HepG2 (cell line): Measurements from ENCODE around the gene SMAP1. TPM values are rescaled to one million over a fixed set of nuclear protein-coding genes. Genes with fewer than 3 reads are reported as not detected.

Experiments
- ATAC-seq: fragments of 200-7000 bp; cut with Tn5 transposase; 3 replicates; pipeline ENCODE4 v1.9.1; 2020; ENCODE audit warnings: mild to moderate bottlenecking, moderate library complexity
- BruUV-seq: library from RNA; stranded (reverse); fragments of 400-500 nt; replicated peaks from 2 replicates; lab custom pipeline; 2021; lab: Mats Ljungman, UMichigan
- CTCF ChIA-PET: fragments of 300-600 bp; formaldehyde crosslinking; extraction: SDS; loops from one replicate; lab custom pipeline; 2021; ENCODE audit warnings: low total read pairs, inconsistent platforms, low intra/inter-chr PET ratio; lab: Yijun Ruan, JAX
- POLR2A ChIA-PET: fragments of 350-600 bp; sonication (Branson Sonifier 250); formaldehyde crosslinking; loops from one replicate; lab custom pipeline; 2020; ENCODE audit warnings: antibody characterized with exemption, inconsistent platforms; lab: Yijun Ruan, JAX
- DNase-seq: peaks from one replicate; pipeline ENCODE4 v3.0.0-alpha.2; 2015; ENCODE audit warnings: low spot score
- FAIRE-seq: peaks from 3 replicates; lab custom pipeline; 2011; peaks lifted over from hg19 to GRCh38; lab: Jason Lieb, UNC
- H2AFZ ChIP-seq: one replicate; pipeline ENCODE4 v1.6.1; 2011; ENCODE audit warnings: low read length, inconsistent platforms
- H3K27ac ChIP-seq: fragments of 300-600 bp; 3 replicates; pipeline ENCODE4 v1.8.0; 2011; ENCODE audit warnings: mixed run types, mild to moderate bottlenecking, mixed read lengths, low read length, inconsistent platforms; ENCODE audit not compliant: insufficient read depth; ENCODE audit errors: extremely low read length
- H3K27me3 ChIP-seq, 2 experiments: fragments of 200-600 bp in 1 of 2; 2 replicates in 1 of 2; 3 replicates in 1 of 2; pipeline versions ENCODE4 v1.6.0 to v1.8.0; 2011; ENCODE audit warnings: low read length in 2 of 2, mild to moderate bottlenecking in 2 of 2, moderate library complexity in 2 of 2, inconsistent platforms in 1 of 2; ENCODE audit not compliant: insufficient read depth in 2 of 2, control insufficient read depth in 1 of 2
- H3K36me3 ChIP-seq, 2 experiments: fragments of 200-600 bp in 1 of 2; replicated peaks in 1 of 2; 2 replicates in 1 of 2; 3 replicates in 1 of 2; pipeline versions ENCODE4 v1.5.1 to v1.8.0; 2011; ENCODE audit warnings: low read length in 2 of 2, inconsistent platforms in 1 of 2; ENCODE audit not compliant: insufficient read depth in 2 of 2, control insufficient read depth in 1 of 2
- H3K4me1 ChIP-seq: 2 replicates; pipeline ENCODE4 v1.5.1; 2012; ENCODE audit warnings: low read length, inconsistent platforms; ENCODE audit not compliant: insufficient read depth
- H3K4me2 ChIP-seq: 2 replicates; pipeline ENCODE4 v1.6.0; 2011; ENCODE audit warnings: low read depth, low read length, inconsistent platforms
- H3K4me3 ChIP-seq, 3 experiments: fragments of 200-600 bp in 1 of 3; sonication (generic), shearing (Covaris generic) in 1 of 3; replicated peaks in 1 of 3; 2 replicates each; pipeline ENCODE4 v1.5.1; 2011 to 2016; ENCODE audit warnings: low read length in 3 of 3, inconsistent platforms in 2 of 3, low read depth in 2 of 3, mild to moderate bottlenecking in 2 of 3, control low read depth in 1 of 3, mixed read lengths in 1 of 3; ENCODE audit not compliant: insufficient read depth in 1 of 3
- H3K79me2 ChIP-seq: one replicate; pipeline ENCODE4 v1.6.1; 2011; ENCODE audit warnings: low read length, inconsistent platforms; ENCODE audit not compliant: insufficient read depth
- H3K9ac ChIP-seq: 2 replicates; pipeline ENCODE4 v1.6.0; 2011; ENCODE audit warnings: mild to moderate bottlenecking, low read depth, low read length, inconsistent platforms; ENCODE audit not compliant: insufficient read depth
- H3K9me3 ChIP-seq: 2 replicates; pipeline ENCODE4 v1.5.1; 2012; ENCODE audit warnings: mild to moderate bottlenecking, low read length
- H4K20me1 ChIP-seq: 2 replicates; pipeline ENCODE4 v1.6.0; 2011; ENCODE audit warnings: inconsistent platforms, mild to moderate bottlenecking, low read length, moderate library complexity; ENCODE audit not compliant: insufficient read depth
- ARID3A ChIP-seq: IDR thresholded peaks from 2 replicates; pipeline ENCODE4 v1.6.1; 2012; ENCODE audit warnings: low read depth, low read length, improper control_type of control experiment
- BRCA1 ChIP-seq: sonication (generic); formaldehyde crosslinking; IDR thresholded peaks from 2 replicates; pipeline ENCODE4 v1.4.0; 2020; ENCODE audit warnings: missing genetic modification reagents
- BRF2 ChIP-seq: sonication (generic); formaldehyde crosslinking; IDR thresholded peaks from 2 replicates; pipeline ENCODE4 v1.8.1; 2022; ENCODE audit warnings: mild to moderate bottlenecking, missing genetic modification reagents
- IKZF1 ChIP-seq: fragments of 450-650 bp; IDR thresholded peaks from 2 replicates; pipeline ENCODE4 v1.7.1; 2016
- KDM6A ChIP-seq: IDR thresholded peaks from 2 replicates; pipeline ENCODE4 v1.6.1; 2016; ENCODE audit warnings: low read depth
- MEIS1 ChIP-seq: sonication (generic); formaldehyde crosslinking; IDR thresholded peaks from 2 replicates; pipeline ENCODE4 v1.9.0; 2021; ENCODE audit warnings: mild to moderate bottlenecking, missing genetic modification reagents, moderate library complexity, borderline replicate concordance
- SKIL ChIP-seq: sonication (generic); formaldehyde crosslinking; IDR thresholded peaks from 2 replicates; pipeline ENCODE4 v1.8.0; 2022; ENCODE audit warnings: missing genetic modification reagents, mild to moderate bottlenecking, moderate library complexity, borderline replicate concordance
- STAG1 ChIP-seq: sonication (generic); formaldehyde crosslinking; IDR thresholded peaks from 2 replicates; pipeline ENCODE4 v1.4.0; 2020; ENCODE audit warnings: missing genetic modification reagents
- ZNF33A ChIP-seq: sonication (generic); formaldehyde crosslinking; IDR thresholded peaks from 2 replicates; pipeline ENCODE4 v1.5.1; 2020; ENCODE audit warnings: missing genetic modification reagents, mild to moderate bottlenecking, moderate library complexity, borderline replicate concordance
- ZNF350 ChIP-seq: sonication (generic); formaldehyde crosslinking; IDR thresholded peaks from 2 replicates; pipeline ENCODE4 v1.4.0; 2020; ENCODE audit warnings: mild to moderate bottlenecking, low read depth, missing genetic modification reagents, borderline replicate concordance
- WGBS: methylation state at CpG from one replicate; pipeline ENCODE4 v1.1.6; 2017; ENCODE audit warnings: low lambda C conversion rate; 5-methylcytosine and 5-hydroxymethylcytosine counted together
- in situ Hi-C: cut with HindIII; loops from 2 replicates; pipeline ENCODE4 v1.10.0; 2017; ENCODE audit warnings: low pct_unique_long_range_greater_than_20kb; ENCODE audit not compliant: extremely low pct_ligation_motif_present
- intact Hi-C: fragments of 100-400 bp; cut with micrococcal nuclease; formaldehyde crosslinking; loops from one replicate; pipeline ENCODE4 v1.10.0; 2022; ENCODE audit not compliant: unreplicated experiment
- polyA plus RNA-seq, 8 experiments: library from polyadenylated mRNA; depleted of rRNA in 3 of 8; stranded (reverse) in 7 of 8; unstranded in 1 of 8; fragments of >200 nt; fragmentation: Illumina TruSeq in 4 of 8; extraction: Trizol in 4 of 8; gene quantifications; 2 replicates each; pipeline versions ENCODE4 v1.2.1 to v1.2.3, GENCODE V29; 2011 to 2016; ENCODE audit warnings: low read depth in 4 of 8, missing spikeins in 1 of 8, mixed read lengths in 1 of 8; ENCODE audit not compliant: insufficient read depth in 1 of 8
- total RNA-seq, 5 experiments: library from RNA; depleted of rRNA; stranded (reverse); fragments of >200 nt; fragmentation: Illumina TruSeq; extraction: Trizol; gene quantifications; 2 replicates each; pipeline ENCODE4 v1.2.3, GENCODE V29; 2016; ENCODE audit warnings: low read depth in 1 of 5
- TF ChIP-seq, protein P1 (sequence below), 2 experiments: IDR thresholded peaks; 2 replicates each; pipeline ENCODE4 v1.6.1; 2011 to 2012; ENCODE audit warnings: low read length in 2 of 2, borderline replicate concordance in 1 of 2, low read depth in 1 of 2, mild to moderate bottlenecking in 1 of 2, moderate library complexity in 1 of 2

Gene SMAP1
- total and polyA plus RNA-seq, 2 of the 13 experiments (the other 11 are each of a cell fraction or from before 2014, with no cell fraction given) = 13.4 to 17.8 TPM

GRCh38 chr6:70884074-70884983 is 216.6 kb downstream of the SMAP1 start:
- BruUV-seq = no TSS peak
- no peak for TF ChIP-seq ZNF33A (CRISPR knock-in tag)
- no peak for TF ChIP-seq MEIS1 (CRISPR knock-in tag)
- TF ChIP-seq, protein P1, sequence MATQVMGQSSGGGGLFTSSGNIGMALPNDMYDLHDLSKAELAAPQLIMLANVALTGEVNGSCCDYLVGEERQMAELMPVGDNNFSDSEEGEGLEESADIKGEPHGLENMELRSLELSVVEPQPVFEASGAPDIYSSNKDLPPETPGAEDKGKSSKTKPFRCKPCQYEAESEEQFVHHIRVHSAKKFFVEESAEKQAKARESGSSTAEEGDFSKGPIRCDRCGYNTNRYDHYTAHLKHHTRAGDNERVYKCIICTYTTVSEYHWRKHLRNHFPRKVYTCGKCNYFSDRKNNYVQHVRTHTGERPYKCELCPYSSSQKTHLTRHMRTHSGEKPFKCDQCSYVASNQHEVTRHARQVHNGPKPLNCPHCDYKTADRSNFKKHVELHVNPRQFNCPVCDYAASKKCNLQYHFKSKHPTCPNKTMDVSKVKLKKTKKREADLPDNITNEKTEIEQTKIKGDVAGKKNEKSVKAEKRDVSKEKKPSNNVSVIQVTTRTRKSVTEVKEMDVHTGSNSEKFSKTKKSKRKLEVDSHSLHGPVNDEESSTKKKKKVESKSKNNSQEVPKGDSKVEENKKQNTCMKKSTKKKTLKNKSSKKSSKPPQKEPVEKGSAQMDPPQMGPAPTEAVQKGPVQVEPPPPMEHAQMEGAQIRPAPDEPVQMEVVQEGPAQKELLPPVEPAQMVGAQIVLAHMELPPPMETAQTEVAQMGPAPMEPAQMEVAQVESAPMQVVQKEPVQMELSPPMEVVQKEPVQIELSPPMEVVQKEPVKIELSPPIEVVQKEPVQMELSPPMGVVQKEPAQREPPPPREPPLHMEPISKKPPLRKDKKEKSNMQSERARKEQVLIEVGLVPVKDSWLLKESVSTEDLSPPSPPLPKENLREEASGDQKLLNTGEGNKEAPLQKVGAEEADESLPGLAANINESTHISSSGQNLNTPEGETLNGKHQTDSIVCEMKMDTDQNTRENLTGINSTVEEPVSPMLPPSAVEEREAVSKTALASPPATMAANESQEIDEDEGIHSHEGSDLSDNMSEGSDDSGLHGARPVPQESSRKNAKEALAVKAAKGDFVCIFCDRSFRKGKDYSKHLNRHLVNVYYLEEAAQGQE (IDR thresholded peaks at IDR 0.05; ENCODE audit: borderline replicate concordance in 1 of 2, low read depth in 1 of 2, low read length in 2 of 2) = no peak
- TF ChIP-seq ARID3A = peak; percentile 62; the same call in 1 of the 2 replicates
- peak; percentile 95 for TF ChIP-seq STAG1 (CRISPR knock-in tag)
- TF ChIP-seq BRF2 (CRISPR knock-in tag) = no peak
- no peak for TF ChIP-seq SKIL (CRISPR knock-in tag)
- TF ChIP-seq ZNF350 (CRISPR knock-in tag) = 0 out of 2 replicates have a peak, but pooled peaks have one; percentile 26
- no peak for TF ChIP-seq IKZF1
- TF ChIP-seq BRCA1 (CRISPR knock-in tag) = no peak
- TF ChIP-seq KDM6A (CRISPR knock-in tag) = no peak

More at GRCh38 chr6:70884074-70884983, 216.6 kb downstream of the SMAP1 start:
- in situ Hi-C loops (no loop called here), intact Hi-C loops (loop anchor here (1.0 to 10.0 kb wide), 4 partner anchors 130 to 572 kb away; no protein-coding TSS in a partner anchor)
- H3K4me2 ChIP-seq = peak overlapping the region; percentile 47
- H3K4me1 ChIP-seq = peaks cover 16% of the 10 kb centered on the region; the same call in 1 of the 2 replicates
- 24% methylated on average over 17 of the region's 17 CpGs for WGBS
- no peak overlapping the region for H3K9ac ChIP-seq
- FAIRE-seq = peak; percentile 77
- CTCF ChIA-PET = interaction anchor here (1.1 to 4.0 kb wide), 2 partner anchors 178 to 663 kb away, joined by 5 to 47 read pairs; no protein-coding TSS in a partner anchor
- POLR2A ChIA-PET = interaction anchor here (1.0 kb wide), 1 partner anchor 177 kb away, joined by 3 read pairs; no protein-coding TSS in a partner anchor
- H2AFZ ChIP-seq = no peak overlapping the region
- peaks cover 0 to 20% of the 10 kb centered on the region in 2 experiments; a peak in 3 of 5 replicates for H3K27me3 ChIP-seq
- H3K36me3 ChIP-seq = no peaks in the 10 kb centered on the region
- no peaks in the 10 kb centered on the region for H4K20me1 ChIP-seq
- ATAC-seq = peak; percentile 97
- H3K4me3 ChIP-seq = peak overlapping the region in 1 of 3 experiments; percentile 20; a peak in 1 of 6 replicates
- H3K27ac ChIP-seq = no peak overlapping the region
- peak; percentile 59 for DNase-seq
- H3K9me3 ChIP-seq = no peaks in the 10 kb centered on the region
- no peaks in the 10 kb centered on the region for H3K79me2 ChIP-seq
